SJSA1 (cell line): ENCODE measurements around the gene HIP1. TPM values are rescaled to one million over a fixed set of nuclear protein-coding genes. Genes with fewer than 3 reads are reported as not detected.
"Not testable (repeated sequence)": the region's sequence is repeated elsewhere in the genome, so short reads cannot be mapped to it uniquely, and the experiment has no call there.

Source experiments
- DNase-seq, 2 experiments: peaks; one replicate each; pipeline ENCODE4 v3.0.0-alpha.2; 2015 to 2020; ENCODE audit warnings: low spot score in 2 of 2, low read depth in 1 of 2
- H3K27ac ChIP-seq: fragments of 250-450 bp; sonication (Bioruptor Pico); 2 replicates; pipeline ENCODE4 v1.5.1; 2020; ENCODE audit warnings: mild to moderate bottlenecking, moderate library complexity
- H3K27me3 ChIP-seq: fragments of 250-450 bp; sonication (Bioruptor Pico); replicated peaks from 2 replicates; pipeline ENCODE4 v1.5.1; 2020; ENCODE audit warnings: mild to moderate bottlenecking, moderate library complexity
- H3K36me3 ChIP-seq: fragments of 250-450 bp; sonication (Bioruptor Pico); 2 replicates; pipeline ENCODE4 v1.5.1; 2020; ENCODE audit warnings: mild to moderate bottlenecking
- H3K4me1 ChIP-seq: fragments of 250-450 bp; sonication (Bioruptor Pico); replicated peaks from 2 replicates; pipeline ENCODE4 v1.6.1; 2021; ENCODE audit warnings: mild to moderate bottlenecking
- H3K4me3 ChIP-seq: fragments of 250-450 bp; sonication (Bioruptor Pico); 2 replicates; pipeline ENCODE4 v1.5.1; 2020; ENCODE audit warnings: mild to moderate bottlenecking
- H3K9me3 ChIP-seq: fragments of 250-450 bp; sonication (Bioruptor Pico); replicated peaks from 2 replicates; pipeline ENCODE4 v1.5.1; 2020; ENCODE audit warnings: mild to moderate bottlenecking
- total RNA-seq: library from RNA; depleted of rRNA; stranded (reverse); fragments of >200 nt; shearing (Covaris generic); gene quantifications from 2 replicates; pipeline ENCODE4 v1.2.3, GENCODE V29; 2014

Gene HIP1
- total RNA-seq, 1 experiment from 2014 or later: 24.7 TPM

DNA sequence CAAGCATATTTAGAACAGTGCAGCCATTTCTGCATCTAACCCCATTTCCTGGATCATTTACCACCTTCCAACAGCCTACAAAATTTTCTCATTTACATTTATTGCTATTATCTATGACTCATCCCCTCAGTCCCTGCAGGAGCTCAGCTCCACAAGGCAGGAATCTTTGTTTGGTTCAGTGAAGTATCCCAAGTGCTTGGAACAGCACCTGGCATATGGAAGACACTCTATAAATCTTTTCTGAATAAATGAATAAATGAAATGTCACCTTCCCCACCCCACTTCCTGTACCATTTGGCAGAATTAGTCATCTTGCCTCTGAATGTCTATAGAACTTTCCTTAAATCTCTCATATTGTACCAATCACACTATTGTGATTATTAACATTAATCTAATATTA is 110.7 kb downstream of the HIP1 start:
- peaks cover 10% of the 10 kb centered on the region for H3K9me3 ChIP-seq
- no peak for DNase-seq
- H3K36me3 ChIP-seq: peaks cover 6% of the 10 kb centered on the region
- H3K27me3 ChIP-seq: no peaks in the 10 kb centered on the region
- H3K4me1 ChIP-seq: no peaks in the 10 kb centered on the region
- H3K4me3 ChIP-seq: no peak overlapping the region
- no peak overlapping the region for H3K27ac ChIP-seq

DNA sequence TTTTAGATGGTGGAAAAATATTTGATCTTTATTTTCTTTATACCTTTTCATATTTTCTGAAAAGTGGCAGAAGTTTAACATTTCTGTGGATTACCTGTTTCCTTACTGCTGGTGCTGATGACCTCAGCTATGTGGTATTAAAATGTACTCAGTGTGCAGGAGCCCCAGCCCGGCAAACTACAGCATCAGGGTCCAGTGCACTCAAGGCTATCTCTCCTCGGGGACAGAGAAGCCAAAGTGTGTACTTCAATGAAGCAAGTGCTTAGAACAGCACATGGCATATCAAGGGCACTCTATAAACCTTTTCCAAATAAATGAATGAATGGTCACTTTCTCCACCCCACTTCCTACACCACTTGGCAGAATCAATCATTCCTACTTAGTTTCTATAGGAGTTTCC is 111.8 kb downstream of the HIP1 start:
- Histone ChIP-seq H3K4me3 (no peak overlapping the region), H3K27ac (no peak overlapping the region), H3K27me3 (no peaks in the 10 kb centered on the region), H3K4me1 (no peaks in the 10 kb centered on the region), H3K9me3 (peaks cover 10% of the 10 kb centered on the region), H3K36me3 (peaks cover 6% of the 10 kb centered on the region)
- DNase-seq: no peak

DNA sequence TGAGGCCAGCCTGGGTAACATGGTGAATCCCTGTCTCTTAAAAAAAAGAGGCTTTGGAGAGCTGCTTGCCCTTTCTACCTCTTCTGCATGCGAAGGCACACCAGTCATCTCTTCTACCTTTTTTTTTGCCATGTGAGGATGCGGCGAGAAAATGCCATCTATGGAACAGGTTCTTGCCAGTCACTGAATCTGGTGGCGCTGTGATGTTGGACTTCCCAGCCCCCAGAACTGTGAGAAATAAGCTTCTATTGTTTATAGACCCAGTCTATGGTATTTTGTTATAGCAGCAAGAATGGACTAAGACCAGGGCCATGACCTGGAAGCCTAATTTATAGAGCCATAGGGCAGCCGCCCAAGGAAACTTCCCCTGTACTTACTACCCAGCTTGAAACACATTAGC is 112.9 kb downstream of the HIP1 start:
- peaks cover 6% of the 10 kb centered on the region for H3K36me3 ChIP-seq
- DNase-seq: no peak
- H3K27ac ChIP-seq: no peak overlapping the region
- no peaks in the 10 kb centered on the region for H3K4me1 ChIP-seq
- peaks cover 10% of the 10 kb centered on the region for H3K9me3 ChIP-seq
- H3K27me3 ChIP-seq: no peaks in the 10 kb centered on the region
- no peak overlapping the region for H3K4me3 ChIP-seq

DNA sequence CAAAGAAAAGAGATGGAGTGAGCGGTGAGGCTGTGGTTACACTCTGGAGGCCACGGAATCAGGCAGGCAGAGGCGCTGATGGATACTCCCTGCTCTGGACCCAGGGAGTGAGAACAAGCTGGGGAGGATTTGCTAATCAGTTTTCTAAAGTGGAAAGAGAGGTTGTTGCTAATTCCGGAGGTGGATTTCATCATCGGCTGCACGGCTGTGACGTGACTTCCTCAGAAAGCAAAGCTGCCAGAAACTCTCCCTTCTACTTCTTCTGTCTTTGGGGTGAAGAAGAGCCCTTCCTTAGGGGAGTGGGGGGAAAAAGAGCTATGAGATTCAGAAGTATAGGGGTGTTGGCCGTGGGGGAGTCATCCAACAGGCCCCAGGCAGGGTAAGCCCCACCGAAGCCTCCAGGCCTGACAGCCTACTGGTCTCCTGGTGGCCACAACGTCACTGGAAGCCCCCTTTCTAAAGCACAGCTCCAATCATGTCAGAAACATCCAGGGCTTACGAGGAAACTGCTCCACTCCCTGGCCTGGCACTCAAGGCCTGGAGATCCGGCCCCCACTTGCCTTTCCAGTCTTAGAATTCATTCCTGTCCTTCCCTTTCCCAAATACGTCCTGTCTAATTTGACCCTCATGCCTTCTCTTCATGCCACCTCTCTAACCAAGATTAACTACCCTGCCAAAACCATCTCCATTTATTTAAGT is 114.5 kb downstream of the HIP1 start:
- H3K27ac ChIP-seq: no peak overlapping the region
- no peak for DNase-seq
- H3K4me1 ChIP-seq: no peaks in the 10 kb centered on the region
- H3K36me3 ChIP-seq: peaks cover 8% of the 10 kb centered on the region
- H3K27me3 ChIP-seq: no peaks in the 10 kb centered on the region
- H3K4me3 ChIP-seq: no peak overlapping the region
- H3K9me3 ChIP-seq: peaks cover 10% of the 10 kb centered on the region

DNA sequence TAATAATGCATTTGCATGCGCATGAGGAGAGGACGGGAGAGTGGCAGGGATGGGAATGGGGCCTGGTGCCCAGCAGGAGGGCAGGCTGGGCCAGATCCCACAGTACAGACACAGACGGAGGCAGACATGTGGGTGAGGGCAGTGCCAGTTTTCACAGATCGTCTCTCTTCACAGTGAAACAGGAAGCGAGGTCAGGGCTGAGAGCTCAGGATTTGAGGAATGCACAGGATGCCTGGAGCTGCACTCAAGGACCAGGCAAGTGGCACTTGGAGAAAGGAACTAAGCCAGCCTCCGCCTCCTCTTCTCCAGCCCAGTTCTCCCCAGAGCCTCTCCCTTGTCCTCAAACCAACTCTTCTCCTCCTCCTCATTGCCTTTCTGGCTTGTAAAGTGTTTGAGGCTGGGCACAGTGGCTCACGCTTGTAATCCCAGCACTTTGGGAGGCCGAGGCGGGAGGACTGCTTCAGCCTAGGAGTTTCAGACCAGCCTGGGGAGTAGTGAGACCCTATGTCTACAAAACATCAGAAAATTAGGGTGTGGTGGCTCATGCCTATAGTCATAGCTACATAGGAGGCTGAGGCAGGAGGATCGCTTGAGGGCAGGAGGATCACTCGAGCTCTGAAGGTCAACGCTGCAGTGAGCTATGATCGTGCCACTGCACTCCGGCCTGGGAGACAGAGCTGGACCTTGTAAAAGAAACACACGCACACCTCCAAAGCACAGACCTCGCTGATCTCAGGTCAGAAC is 115.2 kb downstream of the HIP1 start:
- Histone ChIP-seq H3K9me3 (peaks cover 9% of the 10 kb centered on the region), H3K4me3 (no peak overlapping the region), H3K36me3 (peaks cover 8% of the 10 kb centered on the region), H3K4me1 (no peaks in the 10 kb centered on the region), H3K27ac (no peak overlapping the region), H3K27me3 (no peaks in the 10 kb centered on the region)
- DNase-seq: no peak

DNA sequence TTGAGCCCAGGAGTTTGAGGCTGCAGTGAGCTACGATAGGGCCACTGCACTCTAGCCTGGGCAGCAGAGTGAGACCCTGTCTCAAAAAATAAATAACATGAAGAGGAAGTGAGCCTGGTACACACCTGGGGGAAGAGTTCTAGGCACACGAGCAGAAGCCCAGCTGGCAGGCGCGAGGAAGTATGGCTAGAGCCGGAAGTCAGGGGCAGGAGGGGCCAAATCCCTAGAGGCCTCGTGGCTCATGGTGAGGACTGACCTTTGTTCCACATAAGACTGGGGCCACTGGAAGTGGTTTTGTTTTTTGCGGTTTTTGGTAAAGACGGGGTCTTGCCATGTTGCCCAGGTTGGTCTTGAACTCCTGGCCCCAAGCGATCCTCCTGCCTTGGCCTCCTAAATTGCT is 117.6 kb downstream of the HIP1 start:
- Histone ChIP-seq H3K36me3 (peaks cover 2% of the 10 kb centered on the region), H3K4me3 (no peak overlapping the region), H3K9me3 (no peaks in the 10 kb centered on the region), H3K27ac (no peak overlapping the region), H3K4me1 (no peaks in the 10 kb centered on the region), H3K27me3 (no peaks in the 10 kb centered on the region)
- DNase-seq: no peak

DNA sequence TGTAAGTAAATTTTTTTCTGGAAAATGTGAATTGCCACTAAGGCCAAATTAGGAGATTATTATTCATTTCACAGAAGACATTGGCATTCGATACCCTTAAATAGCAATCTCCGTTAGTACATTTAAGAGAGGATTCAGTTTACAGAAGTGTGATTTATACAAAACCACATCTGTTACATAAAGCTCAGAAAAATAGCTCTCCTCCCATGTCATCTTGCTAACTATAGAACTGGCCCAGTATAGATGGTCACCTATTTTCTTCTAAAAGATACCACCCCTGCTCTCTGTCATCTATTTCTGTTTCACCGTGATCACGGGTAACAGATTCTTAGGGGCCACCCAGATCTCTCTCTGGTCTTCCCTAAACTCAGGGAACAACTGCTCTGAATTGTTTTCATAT is 119.1 kb downstream of the HIP1 start:
- no peak overlapping the region for H3K4me3 ChIP-seq
- peaks cover 2% of the 10 kb centered on the region for H3K36me3 ChIP-seq
- no peaks in the 10 kb centered on the region for H3K9me3 ChIP-seq
- no peak overlapping the region for H3K27ac ChIP-seq
- H3K27me3 ChIP-seq: no peaks in the 10 kb centered on the region
- DNase-seq: no peak
- H3K4me1 ChIP-seq: no peaks in the 10 kb centered on the region

DNA sequence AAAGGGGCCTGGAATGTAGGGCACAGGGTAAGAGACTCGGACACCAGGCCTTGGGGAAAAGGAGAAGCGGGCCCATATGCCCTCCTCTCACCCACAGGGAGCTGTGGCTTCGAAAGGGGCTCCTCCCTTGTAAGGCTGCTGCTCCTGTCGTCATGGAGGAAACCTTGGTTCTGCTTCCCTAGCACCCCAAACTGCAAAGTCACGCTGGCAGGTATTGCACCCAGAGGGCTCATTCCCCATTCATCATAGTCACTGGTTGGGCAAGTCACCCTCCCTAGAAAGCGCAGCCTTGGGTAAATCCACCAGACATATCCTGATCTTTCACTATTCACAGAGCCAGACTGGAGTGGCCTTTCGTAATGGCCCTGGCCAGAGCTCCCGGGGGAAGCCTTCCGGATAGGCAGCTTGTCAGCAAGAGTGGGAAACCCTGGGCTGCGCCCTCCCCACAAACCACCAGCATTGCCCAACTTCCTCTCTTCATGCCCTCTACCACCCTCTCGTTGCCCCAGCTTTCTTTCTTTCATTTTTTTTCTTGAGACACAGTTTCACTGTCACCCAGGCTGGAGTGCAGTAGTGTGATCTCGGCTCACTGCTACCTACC is 121.0 kb downstream of the HIP1 start:
- Histone ChIP-seq H3K27me3 (no peaks in the 10 kb centered on the region), H3K4me3 (no peak overlapping the region), H3K36me3 (peaks cover 2% of the 10 kb centered on the region; the same call in 1 of the 2 replicates), H3K9me3 (no peaks in the 10 kb centered on the region), H3K27ac (no peak overlapping the region), H3K4me1 (no peaks in the 10 kb centered on the region)
- DNase-seq: no peak

DNA sequence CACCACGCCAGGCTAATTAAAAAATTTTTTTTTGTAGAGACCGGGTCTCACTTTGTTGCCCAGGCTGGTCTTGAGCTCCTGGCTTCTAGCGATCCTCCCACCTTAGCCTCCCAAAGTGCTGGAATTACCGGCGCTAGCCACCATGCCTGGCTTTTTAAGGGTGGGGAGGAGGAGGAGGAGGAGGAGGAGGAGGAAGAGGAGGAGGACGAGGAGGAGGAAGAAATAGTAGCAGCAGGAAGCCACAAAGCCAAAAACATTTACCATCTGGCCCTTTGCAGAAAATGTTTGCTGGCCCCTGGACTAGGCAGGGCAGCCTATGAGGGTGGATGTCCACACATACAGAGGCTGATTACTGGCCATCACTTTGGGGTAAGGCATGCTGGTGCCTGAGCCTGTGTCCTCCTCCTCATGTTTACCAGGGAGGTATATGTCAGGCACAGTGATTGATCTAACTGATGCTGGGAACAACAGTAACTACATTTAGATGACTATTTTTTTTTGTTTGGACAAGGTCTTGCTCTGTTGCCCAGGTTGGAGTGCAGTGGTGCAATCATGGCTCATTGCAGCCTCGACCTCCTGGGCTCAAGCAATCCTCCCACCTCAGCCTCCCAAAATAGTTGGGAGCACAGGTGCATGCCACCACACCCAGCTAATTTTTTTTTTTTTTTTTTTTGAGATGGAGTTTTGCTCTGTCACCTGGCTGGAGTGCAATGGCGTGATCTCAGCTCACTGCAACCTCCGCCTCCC is 122.1 kb downstream of the HIP1 start:
- Histone ChIP-seq H3K9me3 (no peaks in the 10 kb centered on the region), H3K27ac (no peak overlapping the region), H3K4me3 (no peak overlapping the region), H3K27me3 (no peaks in the 10 kb centered on the region), H3K36me3 (peaks cover 2% of the 10 kb centered on the region; the same call in 1 of the 2 replicates), H3K4me1 (no peaks in the 10 kb centered on the region)
- no peak for DNase-seq

DNA sequence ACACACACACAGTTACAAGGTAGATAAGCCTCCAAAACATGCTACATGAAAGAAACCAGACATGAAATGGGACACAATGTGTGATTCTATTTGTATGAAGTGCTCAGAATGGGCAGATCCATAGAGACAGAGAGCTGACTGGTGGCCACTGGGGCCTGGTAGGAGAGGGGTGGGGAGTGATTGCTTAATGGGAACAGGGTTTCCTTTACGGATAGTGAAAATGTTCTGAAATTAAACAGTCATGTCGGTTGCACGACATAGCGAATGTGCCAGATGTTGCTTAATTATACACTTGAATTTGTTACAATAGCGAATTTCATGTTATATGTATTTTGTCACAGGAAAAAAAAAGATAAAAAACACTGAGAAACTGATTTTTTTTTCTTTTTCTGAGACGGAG is 124.3 kb downstream of the HIP1 start:
- no peak for DNase-seq
- Histone ChIP-seq H3K27me3 (no peaks in the 10 kb centered on the region), H3K27ac (no peak overlapping the region), H3K4me1 (no peaks in the 10 kb centered on the region), H3K9me3 (no peaks in the 10 kb centered on the region), H3K4me3 (no peak overlapping the region), H3K36me3 (no peaks in the 10 kb centered on the region)

DNA sequence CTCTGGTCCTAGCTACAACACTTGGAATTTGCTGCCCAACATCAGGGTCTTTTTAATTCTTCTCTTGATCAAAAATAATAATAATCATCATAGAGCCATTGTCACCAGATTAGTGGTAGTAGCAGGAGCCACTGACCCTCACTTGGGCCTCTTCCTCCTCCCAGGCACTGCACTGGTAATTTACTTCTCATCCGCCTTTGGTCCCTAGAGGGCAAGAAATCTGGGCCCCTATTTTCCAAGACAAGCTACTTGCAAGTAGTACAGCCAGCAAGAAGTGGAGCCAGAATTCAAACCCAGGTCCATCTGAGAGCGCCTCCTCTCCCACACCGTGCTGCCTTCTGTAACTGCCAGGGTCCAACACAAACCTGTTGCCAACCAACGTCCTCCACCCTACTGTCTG is 125.4 kb downstream of the HIP1 start:
- no peak for DNase-seq
- Histone ChIP-seq H3K4me1 (no peaks in the 10 kb centered on the region), H3K36me3 (peaks cover 4% of the 10 kb centered on the region; the same call in 1 of the 2 replicates), H3K4me3 (no peak overlapping the region), H3K27ac (no peak overlapping the region), H3K27me3 (no peaks in the 10 kb centered on the region), H3K9me3 (no peaks in the 10 kb centered on the region)

DNA sequence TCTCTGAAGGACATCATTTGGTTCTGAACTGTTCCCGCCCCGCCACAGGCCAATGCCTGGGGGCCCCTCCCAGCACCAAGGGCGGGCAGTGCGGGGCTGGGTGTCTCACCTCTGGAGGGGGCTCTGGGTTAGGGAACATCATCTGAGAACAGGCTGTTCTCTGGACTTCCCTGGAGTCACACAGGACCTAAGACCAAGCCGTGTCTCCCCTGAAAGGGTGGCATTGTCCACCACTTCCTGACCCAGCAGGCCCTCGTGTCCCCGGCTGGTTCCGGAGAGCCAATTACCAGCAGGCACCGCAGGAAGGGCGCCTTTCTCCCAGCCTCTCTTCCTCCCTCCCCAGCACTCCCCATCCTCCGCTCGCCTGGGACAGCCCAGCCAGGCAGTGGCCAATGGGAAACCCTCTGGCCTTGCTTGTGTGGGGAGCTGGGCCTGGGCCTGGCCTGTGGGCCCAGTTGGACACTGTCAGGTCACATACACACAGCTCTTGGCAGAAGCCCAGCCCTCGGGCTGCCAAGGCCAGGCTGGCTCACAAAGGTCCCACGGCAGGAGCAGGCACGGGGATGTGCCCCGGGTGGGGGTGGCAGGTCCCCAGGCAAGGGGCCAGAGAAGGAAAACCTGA is 127.1 kb downstream of the HIP1 start:
- no peak overlapping the region for H3K27ac ChIP-seq
- H3K4me3 ChIP-seq: no peak overlapping the region
- no peak for DNase-seq

DNA sequence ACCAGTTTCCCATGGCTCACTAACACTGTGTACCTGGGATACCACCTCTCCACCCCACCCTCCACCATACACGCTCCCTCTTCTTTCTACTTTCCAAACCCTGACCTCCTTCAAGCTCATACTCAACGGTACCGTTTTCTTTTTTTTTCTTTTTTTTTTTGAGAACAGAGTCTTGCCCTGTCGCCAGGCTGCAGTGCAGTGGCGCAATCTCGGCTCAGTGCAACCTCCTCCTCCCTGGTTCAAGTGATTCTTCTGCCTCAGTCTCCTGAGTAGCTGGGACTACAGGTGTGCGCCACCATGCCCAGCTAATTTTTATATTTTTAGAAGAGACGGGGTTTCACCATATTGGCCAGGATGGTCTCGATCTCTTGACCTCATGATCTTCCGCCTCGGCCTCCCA is 129.3 kb downstream of the HIP1 start:
- not testable (repeated sequence) for H3K36me3 ChIP-seq, DNase-seq

More for the DNA sequence above, 127.1 kb downstream of the HIP1 start:
- Histone ChIP-seq H3K9me3 (no peaks in the 10 kb centered on the region), H3K4me1 (no peaks in the 10 kb centered on the region), H3K36me3 (peaks cover 6% of the 10 kb centered on the region; the same call in 1 of the 2 replicates), H3K27me3 (no peaks in the 10 kb centered on the region)

More for the DNA sequence above, 129.3 kb downstream of the HIP1 start:
- not testable (repeated sequence) for H3K9me3 ChIP-seq, H3K27ac ChIP-seq, H3K4me3 ChIP-seq, H3K4me1 ChIP-seq, H3K27me3 ChIP-seq
